ENCODE measurements around the gene GLP1R. TPM values are rescaled to one million over a fixed set of nuclear protein-coding genes. Genes with fewer than 3 reads are reported as not detected.

The GLP1R gene
- total RNA-seq, 4 donors from 2014 or later: 0.54 TPM; not detected in 3

DNA sequence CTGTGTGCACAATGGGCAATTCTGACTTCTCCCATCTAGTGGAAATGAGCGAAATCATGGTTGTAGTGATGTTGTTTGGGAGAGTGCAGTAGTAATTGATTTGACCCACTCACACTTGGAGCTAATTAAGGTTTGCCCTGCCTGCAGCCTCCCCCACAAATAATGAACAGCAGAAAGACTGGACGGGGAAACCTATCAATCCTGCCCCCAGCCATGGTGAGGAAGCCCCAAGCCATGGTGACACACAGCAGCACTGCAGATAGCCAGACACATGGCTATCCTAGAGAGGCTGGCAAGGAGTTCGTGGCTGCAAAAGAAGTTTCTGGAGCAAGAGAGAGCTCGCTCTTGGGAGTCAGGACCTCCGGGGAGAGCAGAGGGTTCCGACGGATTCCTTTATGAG, 38.6 kb downstream of the GLP1R start:
- no peak for ATAC-seq
- WGBS, 2 donors (ENCODE audit: low coverage in 1 of 2): 66 to 71% methylated on average over 5 to 6 of the region's 7 CpGs

DNA sequence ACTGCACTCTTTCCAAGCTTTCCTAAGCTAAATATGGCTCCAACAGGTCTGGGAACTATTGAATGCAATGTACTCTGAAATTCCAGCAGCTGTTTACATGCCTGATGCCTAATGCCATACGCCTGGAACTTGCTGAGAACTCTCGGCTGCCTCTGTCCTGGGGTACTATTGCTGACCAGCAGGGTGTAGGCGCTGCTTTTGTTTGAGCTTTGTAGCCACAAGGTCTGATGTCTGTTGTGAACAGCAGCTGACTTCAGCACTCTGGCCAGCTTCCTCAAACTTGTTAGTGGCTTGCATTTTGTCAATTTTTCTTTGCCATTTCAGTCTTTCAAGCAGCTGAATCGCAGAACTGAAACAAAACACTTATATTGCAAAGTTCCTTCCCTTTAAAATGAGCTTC, 39.8 kb downstream of the GLP1R start:
- Histone ChIP-seq H3K4me3 (no peak overlapping the region), H3K27me3 (peaks cover 18% of the 10 kb centered on the region), H3K9me3 (no peaks in the 10 kb centered on the region), H3K4me1 (peaks cover 0 to 26% (median 0%) of the 10 kb centered on the region in 3 donors), H3K36me3 (no peaks in the 10 kb centered on the region), H3K27ac (no peak overlapping the region)
- peak; percentile 87 for ATAC-seq
- 0 to 5% methylated on average over 1 to 4 of the region's 4 CpGs for WGBS, 2 donors (ENCODE audit: low coverage in 1 of 2)
- TF ChIP-seq POLR2AphosphoS5 (IDR thresholded peaks at IDR 0.05) (peak; percentile 9), EP300 (IDR thresholded peaks at IDR 0.05) (no peak), POLR2A (IDR thresholded peaks at IDR 0.05) (no peak)
- TF ChIP-seq, protein P1, sequence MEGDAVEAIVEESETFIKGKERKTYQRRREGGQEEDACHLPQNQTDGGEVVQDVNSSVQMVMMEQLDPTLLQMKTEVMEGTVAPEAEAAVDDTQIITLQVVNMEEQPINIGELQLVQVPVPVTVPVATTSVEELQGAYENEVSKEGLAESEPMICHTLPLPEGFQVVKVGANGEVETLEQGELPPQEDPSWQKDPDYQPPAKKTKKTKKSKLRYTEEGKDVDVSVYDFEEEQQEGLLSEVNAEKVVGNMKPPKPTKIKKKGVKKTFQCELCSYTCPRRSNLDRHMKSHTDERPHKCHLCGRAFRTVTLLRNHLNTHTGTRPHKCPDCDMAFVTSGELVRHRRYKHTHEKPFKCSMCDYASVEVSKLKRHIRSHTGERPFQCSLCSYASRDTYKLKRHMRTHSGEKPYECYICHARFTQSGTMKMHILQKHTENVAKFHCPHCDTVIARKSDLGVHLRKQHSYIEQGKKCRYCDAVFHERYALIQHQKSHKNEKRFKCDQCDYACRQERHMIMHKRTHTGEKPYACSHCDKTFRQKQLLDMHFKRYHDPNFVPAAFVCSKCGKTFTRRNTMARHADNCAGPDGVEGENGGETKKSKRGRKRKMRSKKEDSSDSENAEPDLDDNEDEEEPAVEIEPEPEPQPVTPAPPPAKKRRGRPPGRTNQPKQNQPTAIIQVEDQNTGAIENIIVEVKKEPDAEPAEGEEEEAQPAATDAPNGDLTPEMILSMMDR (IDR thresholded peaks at IDR 0.05): peak in 3 of 4 experiments; percentile 47 to 65 (median 60)

More for the DNA sequence above, 38.6 kb downstream of the GLP1R start:
- H3K27ac ChIP-seq: no peak overlapping the region
- no peaks in the 10 kb centered on the region for H3K36me3 ChIP-seq
- peaks cover 0 to 26% (median 0%) of the 10 kb centered on the region in 3 donors for H3K4me1 ChIP-seq
- H3K4me3 ChIP-seq: no peak overlapping the region
- no peaks in the 10 kb centered on the region for H3K9me3 ChIP-seq
- H3K27me3 ChIP-seq: peaks cover 25% of the 10 kb centered on the region
- no peak for TF ChIP-seq POLR2A (IDR thresholded peaks at IDR 0.05)
- no peak for TF ChIP-seq EP300 (IDR thresholded peaks at IDR 0.05)
- TF ChIP-seq, protein P1 (IDR thresholded peaks at IDR 0.05): no peak
- TF ChIP-seq POLR2AphosphoS5 (IDR thresholded peaks at IDR 0.05): no peak

DNA sequence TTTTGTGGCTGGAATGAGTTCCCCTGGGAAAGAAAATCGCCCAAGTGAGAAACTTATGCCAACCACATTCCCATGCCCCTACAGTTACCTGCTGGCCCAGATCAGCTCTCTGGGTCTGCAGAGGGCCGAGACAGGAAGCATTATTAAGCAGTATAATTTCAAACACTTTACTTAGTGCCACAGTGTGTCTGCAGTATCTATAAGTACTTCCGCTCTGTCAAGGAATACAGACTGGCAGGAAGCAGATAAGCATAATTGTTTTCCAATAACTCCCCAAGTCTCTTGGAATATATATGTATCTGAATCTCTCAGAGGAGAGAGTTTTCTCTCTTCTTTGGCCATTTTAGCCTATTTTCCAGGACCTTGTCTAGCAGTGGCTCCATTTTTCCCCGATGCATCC, 41.5 kb downstream of the GLP1R start:
- TF ChIP-seq POLR2AphosphoS5 (IDR thresholded peaks at IDR 0.05) (no peak), EP300 (IDR thresholded peaks at IDR 0.05) (no peak), POLR2A (IDR thresholded peaks at IDR 0.05) (no peak)
- TF ChIP-seq, protein P1 (IDR thresholded peaks at IDR 0.05): no peak
- no peaks in the 10 kb centered on the region for H3K36me3 ChIP-seq
- H3K4me3 ChIP-seq: no peak overlapping the region
- peaks cover 3% of the 10 kb centered on the region for H3K27me3 ChIP-seq
- H3K27ac ChIP-seq: no peak overlapping the region
- ATAC-seq: no peak
- 66 to 72% methylated on average over 3 to 4 of the region's 4 CpGs for WGBS, 2 donors (ENCODE audit: low coverage in 1 of 2)
- H3K9me3 ChIP-seq: no peaks in the 10 kb centered on the region
- peaks cover 0 to 16% (median 0%) of the 10 kb centered on the region in 3 donors for H3K4me1 ChIP-seq

DNA sequence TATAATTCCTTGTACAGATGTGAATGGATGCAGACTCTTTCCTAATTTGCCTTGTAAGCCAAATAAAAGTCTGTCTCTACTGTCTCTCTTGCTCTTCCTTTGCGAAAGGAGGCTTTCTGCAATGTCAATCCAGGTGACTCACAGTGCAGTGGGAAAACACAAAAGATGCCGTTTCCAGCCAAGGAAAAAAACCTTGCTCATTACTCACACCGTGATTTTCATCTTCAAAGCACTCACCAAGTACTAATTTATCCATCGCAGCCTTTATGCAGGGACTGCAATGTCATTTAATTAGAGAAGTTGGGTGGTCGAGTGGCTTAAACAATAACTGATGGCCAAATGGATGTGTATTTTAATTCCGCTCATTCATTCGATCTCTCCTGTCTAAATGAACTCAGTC, 42.6 kb downstream of the GLP1R start:
- H3K27me3 ChIP-seq: no peaks in the 10 kb centered on the region
- no peak overlapping the region for H3K27ac ChIP-seq
- H3K4me3 ChIP-seq: no peak overlapping the region
- TF ChIP-seq, protein P1 (IDR thresholded peaks at IDR 0.05): no peak
- no peak for TF ChIP-seq EP300 (IDR thresholded peaks at IDR 0.05)
- TF ChIP-seq POLR2AphosphoS5 (IDR thresholded peaks at IDR 0.05): no peak
- TF ChIP-seq POLR2A (IDR thresholded peaks at IDR 0.05): no peak
- no peak for ATAC-seq
- no peaks in the 10 kb centered on the region for H3K9me3 ChIP-seq
- H3K4me1 ChIP-seq: peaks cover 0 to 16% (median 0%) of the 10 kb centered on the region in 3 donors
- no peaks in the 10 kb centered on the region for H3K36me3 ChIP-seq
- 65% methylated on average over 7 of the region's 7 CpGs for WGBS, 2 donors (ENCODE audit: low coverage in 1 of 2)

DNA sequence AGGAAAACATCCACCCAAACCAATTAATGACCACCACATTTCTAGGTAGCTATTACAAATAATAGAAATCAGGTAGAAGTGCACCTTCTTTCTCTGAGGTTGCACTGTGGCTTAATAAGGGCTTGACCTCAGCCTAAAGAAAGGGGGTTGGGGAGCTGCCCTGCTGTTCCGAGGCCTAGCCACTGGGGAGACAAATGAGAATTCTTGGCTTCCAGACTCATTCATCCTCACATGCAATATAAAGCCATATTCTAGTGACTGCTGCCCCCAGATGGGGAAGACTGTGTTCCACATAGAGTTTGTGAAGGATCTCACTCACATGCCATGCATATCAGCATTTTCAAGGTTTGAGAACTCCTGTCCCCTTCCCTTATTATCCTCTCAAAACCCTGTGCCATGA, 43.5 kb downstream of the GLP1R start:
- no peak overlapping the region for H3K27ac ChIP-seq
- H3K4me3 ChIP-seq: no peak overlapping the region
- ATAC-seq: no peak
- TF ChIP-seq, protein P1 (IDR thresholded peaks at IDR 0.05): no peak
- TF ChIP-seq POLR2A (IDR thresholded peaks at IDR 0.05) (no peak), EP300 (IDR thresholded peaks at IDR 0.05) (no peak), POLR2AphosphoS5 (IDR thresholded peaks at IDR 0.05) (no peak)
- no peaks in the 10 kb centered on the region for H3K9me3 ChIP-seq
- 20 to 40% methylated on average over 1 of the region's 1 CpG for WGBS, 2 donors (ENCODE audit: low coverage in 1 of 2)
- H3K36me3 ChIP-seq: no peaks in the 10 kb centered on the region
- H3K4me1 ChIP-seq: peaks cover 0 to 16% (median 0%) of the 10 kb centered on the region in 3 donors
- no peaks in the 10 kb centered on the region for H3K27me3 ChIP-seq
